ENCODE results near the gene SFTPA2. TPM values are rescaled to one million over a fixed set of nuclear protein-coding genes. Genes with fewer than 3 reads are reported as not detected.
"Not testable (repeated sequence)": the region's sequence is repeated elsewhere in the genome, so short reads cannot be mapped to it uniquely, and the experiment has no call there.

Gene SFTPA2
- total RNA-seq, 1 donor from 2014 or later: not detected

GRCh38 chr10:79585870-79586527, 25.8 kb upstream of the SFTPA2 start:
- TF ChIP-seq, protein P1, sequence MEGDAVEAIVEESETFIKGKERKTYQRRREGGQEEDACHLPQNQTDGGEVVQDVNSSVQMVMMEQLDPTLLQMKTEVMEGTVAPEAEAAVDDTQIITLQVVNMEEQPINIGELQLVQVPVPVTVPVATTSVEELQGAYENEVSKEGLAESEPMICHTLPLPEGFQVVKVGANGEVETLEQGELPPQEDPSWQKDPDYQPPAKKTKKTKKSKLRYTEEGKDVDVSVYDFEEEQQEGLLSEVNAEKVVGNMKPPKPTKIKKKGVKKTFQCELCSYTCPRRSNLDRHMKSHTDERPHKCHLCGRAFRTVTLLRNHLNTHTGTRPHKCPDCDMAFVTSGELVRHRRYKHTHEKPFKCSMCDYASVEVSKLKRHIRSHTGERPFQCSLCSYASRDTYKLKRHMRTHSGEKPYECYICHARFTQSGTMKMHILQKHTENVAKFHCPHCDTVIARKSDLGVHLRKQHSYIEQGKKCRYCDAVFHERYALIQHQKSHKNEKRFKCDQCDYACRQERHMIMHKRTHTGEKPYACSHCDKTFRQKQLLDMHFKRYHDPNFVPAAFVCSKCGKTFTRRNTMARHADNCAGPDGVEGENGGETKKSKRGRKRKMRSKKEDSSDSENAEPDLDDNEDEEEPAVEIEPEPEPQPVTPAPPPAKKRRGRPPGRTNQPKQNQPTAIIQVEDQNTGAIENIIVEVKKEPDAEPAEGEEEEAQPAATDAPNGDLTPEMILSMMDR (IDR thresholded peaks at IDR 0.05; ENCODE audit: insufficient read depth, low read length, poor library complexity, severe bottlenecking): no peak
- Histone ChIP-seq H3K27me3 (ENCODE audit: control insufficient read depth, insufficient read depth, low read length) (peaks cover 4% of the 10 kb centered on the region), H3K36me3 (ENCODE audit: control insufficient read depth, insufficient read depth, low read length) (no peaks in the 10 kb centered on the region), H3K4me3 (ENCODE audit: low read depth, low read length) (no peak overlapping the region)
- DNase-seq (ENCODE audit: low read depth): no peak

- no peak overlapping the region for H3K4me3 ChIP-seq (ENCODE audit: low read depth, low read length)
- no peaks in the 10 kb centered on the region for H3K36me3 ChIP-seq (ENCODE audit: control insufficient read depth, insufficient read depth, low read length)
- no peak for DNase-seq (ENCODE audit: low read depth)
- TF ChIP-seq, protein P1 (IDR thresholded peaks at IDR 0.05; ENCODE audit: insufficient read depth, low read length, poor library complexity, severe bottlenecking): no peak
- H3K27me3 ChIP-seq (ENCODE audit: control insufficient read depth, insufficient read depth, low read length): peaks cover 2% of the 10 kb centered on the region
Measured at GRCh38 chr10:79583488-79584024, 23.3 kb upstream of the SFTPA2 start.

GRCh38 chr10:79582954-79583353, 22.7 kb upstream of the SFTPA2 start:
- not testable (repeated sequence) for DNase-seq (ENCODE audit: low read depth); H3K4me3 ChIP-seq (ENCODE audit: low read depth, low read length); H3K27me3 ChIP-seq (ENCODE audit: control insufficient read depth, insufficient read depth, low read length); H3K36me3 ChIP-seq (ENCODE audit: control insufficient read depth, insufficient read depth, low read length)

DNA sequence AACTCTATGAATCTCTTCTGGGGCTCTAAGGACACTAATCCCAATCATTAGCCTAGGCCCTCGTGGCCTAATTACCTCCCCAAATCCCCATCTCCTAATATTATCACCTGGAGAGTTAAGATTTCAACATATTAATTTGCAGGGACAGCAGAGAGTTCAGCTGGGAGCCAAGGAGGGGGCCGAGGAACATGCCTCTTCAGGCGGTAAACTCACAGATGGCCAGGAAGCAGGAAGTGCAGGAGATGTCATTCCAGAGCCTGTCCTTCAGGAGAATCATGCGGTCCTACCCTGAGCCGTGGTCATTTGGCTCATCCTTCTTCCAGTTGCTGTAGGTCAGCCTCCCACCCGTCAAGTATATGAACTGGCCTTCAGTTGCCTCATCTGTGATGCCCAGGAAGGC, 21.9 kb upstream of the SFTPA2 start:
- H3K4me3 ChIP-seq (ENCODE audit: low read depth, low read length): no peak overlapping the region
- TF ChIP-seq, protein P1 (IDR thresholded peaks at IDR 0.05; ENCODE audit: insufficient read depth, low read length, poor library complexity, severe bottlenecking): no peak
- H3K36me3 ChIP-seq (ENCODE audit: control insufficient read depth, insufficient read depth, low read length): no peaks in the 10 kb centered on the region
- no peak for DNase-seq (ENCODE audit: low read depth)
- peaks cover 2% of the 10 kb centered on the region for H3K27me3 ChIP-seq (ENCODE audit: control insufficient read depth, insufficient read depth, low read length)

DNA sequence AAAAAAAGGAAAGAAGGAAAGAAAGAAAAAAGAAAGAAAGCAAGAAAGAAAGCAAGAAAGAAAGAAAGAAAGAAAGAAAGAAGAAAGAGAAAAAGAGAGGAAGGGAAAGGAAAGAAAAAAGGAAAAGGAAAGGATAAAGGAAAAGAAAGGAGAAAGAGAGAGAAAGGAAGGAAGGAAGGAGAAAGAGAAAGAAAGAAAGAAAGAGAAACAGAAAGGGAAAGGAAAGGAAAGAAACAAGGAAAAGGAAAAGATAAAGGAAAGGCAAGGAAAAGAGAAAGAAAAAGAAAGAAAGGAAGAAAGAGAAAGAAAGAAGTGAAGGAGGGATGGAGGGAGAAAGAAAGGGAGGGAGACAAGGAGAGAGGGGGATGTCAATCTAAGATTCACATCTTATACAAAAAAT, 20.8 kb upstream of the SFTPA2 start:
- TF ChIP-seq, protein P1 (IDR thresholded peaks at IDR 0.05; ENCODE audit: insufficient read depth, low read length, poor library complexity, severe bottlenecking): no peak

DNA sequence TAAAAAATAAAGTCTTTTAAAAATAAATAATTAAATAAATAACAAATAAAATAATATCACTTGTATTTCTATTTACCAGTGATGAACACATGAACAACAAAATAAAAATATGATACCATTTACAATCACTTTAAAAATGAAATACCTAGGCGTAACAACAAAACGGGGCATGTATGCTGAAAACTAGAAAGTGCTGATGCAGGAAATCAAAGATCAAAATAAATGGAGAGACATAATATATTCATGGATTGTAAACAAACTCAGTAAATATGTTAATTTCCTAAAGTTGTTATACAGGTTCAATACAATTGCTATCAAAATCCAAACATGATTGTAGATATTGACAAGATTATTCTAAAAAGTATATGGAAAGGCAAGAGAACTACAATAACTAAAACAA, 19.2 kb upstream of the SFTPA2 start:
- TF ChIP-seq, protein P1 (IDR thresholded peaks at IDR 0.05; ENCODE audit: insufficient read depth, low read length, poor library complexity, severe bottlenecking): no peak
- no peaks in the 10 kb centered on the region for H3K27me3 ChIP-seq (ENCODE audit: control insufficient read depth, insufficient read depth, low read length)
- no peaks in the 10 kb centered on the region for H3K36me3 ChIP-seq (ENCODE audit: control insufficient read depth, insufficient read depth, low read length)
- no peak for DNase-seq (ENCODE audit: low read depth)
- no peak overlapping the region for H3K4me3 ChIP-seq (ENCODE audit: low read depth, low read length)

More for the DNA sequence above, 20.8 kb upstream of the SFTPA2 start:
- H3K36me3 ChIP-seq (ENCODE audit: control insufficient read depth, insufficient read depth, low read length): no peaks in the 10 kb centered on the region
- H3K27me3 ChIP-seq (ENCODE audit: control insufficient read depth, insufficient read depth, low read length): peaks cover 2% of the 10 kb centered on the region
- H3K4me3 ChIP-seq (ENCODE audit: low read depth, low read length): no peak overlapping the region
- no peak for DNase-seq (ENCODE audit: low read depth)

GRCh38 chr10:79570624-79571023, 10.4 kb upstream of the SFTPA2 start:
- not testable (repeated sequence) for H3K36me3 ChIP-seq (ENCODE audit: control insufficient read depth, insufficient read depth, low read length); H3K27me3 ChIP-seq (ENCODE audit: control insufficient read depth, insufficient read depth, low read length); DNase-seq (ENCODE audit: low read depth); H3K4me3 ChIP-seq (ENCODE audit: low read depth, low read length)

All from kidney epithelial cell (primary cell).